ENCODE measurements around the gene FGD5.

Gene FGD5

DNA sequence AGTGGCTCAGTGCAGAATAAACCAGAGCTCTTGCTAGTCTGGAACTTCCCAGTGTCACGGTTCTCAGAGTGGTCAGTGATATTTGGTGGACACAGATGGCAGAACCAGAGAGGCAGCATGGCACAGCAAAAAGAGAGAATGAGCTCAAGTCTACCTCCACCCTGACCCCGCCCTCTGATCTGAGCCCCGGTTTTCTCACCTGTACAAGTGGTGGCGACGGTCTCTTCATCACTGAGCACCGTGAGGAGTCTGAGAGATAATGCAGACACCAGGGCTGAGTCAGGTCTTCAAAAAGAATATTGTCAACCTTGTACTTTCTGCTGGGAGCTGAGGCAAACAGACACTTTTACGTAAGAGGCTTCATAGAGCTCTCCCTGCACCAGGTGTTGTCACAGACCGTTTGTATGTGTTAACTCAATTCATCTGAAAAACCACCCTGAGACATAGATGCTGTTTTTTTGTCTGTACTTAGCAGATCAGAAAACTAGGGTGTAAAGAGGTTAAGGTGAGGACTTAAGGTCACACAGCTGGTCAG, 13.2 kb downstream of the FGD5 start:
- H3K4me3 ChIP-seq (ENCODE audit: low read length), result no peak overlapping the region
- TF ChIP-seq, protein P1, sequence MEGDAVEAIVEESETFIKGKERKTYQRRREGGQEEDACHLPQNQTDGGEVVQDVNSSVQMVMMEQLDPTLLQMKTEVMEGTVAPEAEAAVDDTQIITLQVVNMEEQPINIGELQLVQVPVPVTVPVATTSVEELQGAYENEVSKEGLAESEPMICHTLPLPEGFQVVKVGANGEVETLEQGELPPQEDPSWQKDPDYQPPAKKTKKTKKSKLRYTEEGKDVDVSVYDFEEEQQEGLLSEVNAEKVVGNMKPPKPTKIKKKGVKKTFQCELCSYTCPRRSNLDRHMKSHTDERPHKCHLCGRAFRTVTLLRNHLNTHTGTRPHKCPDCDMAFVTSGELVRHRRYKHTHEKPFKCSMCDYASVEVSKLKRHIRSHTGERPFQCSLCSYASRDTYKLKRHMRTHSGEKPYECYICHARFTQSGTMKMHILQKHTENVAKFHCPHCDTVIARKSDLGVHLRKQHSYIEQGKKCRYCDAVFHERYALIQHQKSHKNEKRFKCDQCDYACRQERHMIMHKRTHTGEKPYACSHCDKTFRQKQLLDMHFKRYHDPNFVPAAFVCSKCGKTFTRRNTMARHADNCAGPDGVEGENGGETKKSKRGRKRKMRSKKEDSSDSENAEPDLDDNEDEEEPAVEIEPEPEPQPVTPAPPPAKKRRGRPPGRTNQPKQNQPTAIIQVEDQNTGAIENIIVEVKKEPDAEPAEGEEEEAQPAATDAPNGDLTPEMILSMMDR (conservative IDR thresholded peaks at IDR 0.05; ENCODE audit: low read depth, low read length), result no peak
- no peak for DNase-seq (ENCODE audit: low read depth)

DNA sequence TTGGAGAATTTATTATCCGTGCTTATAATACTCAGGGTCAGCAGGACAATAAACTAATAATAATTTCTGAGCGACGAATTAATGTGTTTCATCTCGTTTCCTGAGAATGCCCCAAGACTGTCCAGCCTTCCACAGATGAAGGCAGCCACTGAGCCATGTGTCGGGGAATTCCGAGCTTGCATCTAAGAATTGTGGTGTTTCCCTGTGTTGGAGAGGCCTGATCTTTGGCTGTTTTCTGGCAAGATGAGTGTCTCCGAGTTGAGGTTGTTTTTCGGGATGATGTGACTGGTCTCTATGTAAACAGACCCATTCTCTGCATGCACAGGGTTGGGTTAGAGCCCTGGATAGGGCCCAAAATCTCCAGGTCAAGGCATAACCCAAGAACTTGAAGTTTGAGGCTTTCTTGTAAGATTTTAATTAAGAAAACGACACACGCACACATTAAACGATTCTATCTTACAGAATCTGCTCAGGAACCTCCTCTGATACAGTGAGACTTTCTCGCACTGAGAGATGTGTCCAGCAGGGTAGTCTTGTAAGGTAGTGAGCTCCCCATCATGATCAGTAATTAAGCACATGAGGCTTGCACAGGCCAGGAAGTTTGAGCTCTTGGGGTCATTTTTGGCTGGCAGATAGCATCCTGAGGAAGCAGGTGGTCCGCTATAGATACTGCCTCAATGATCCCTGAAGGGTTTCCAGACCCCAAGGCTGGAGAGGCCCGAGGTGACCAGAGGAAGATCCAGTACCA, 14.4 kb downstream of the FGD5 start:
- DNase-seq (ENCODE audit: low read depth), result no peak
- H3K4me3 ChIP-seq (ENCODE audit: low read length), result no peak overlapping the region
- TF ChIP-seq, protein P1 (conservative IDR thresholded peaks at IDR 0.05; ENCODE audit: low read depth, low read length), result no peak

DNA sequence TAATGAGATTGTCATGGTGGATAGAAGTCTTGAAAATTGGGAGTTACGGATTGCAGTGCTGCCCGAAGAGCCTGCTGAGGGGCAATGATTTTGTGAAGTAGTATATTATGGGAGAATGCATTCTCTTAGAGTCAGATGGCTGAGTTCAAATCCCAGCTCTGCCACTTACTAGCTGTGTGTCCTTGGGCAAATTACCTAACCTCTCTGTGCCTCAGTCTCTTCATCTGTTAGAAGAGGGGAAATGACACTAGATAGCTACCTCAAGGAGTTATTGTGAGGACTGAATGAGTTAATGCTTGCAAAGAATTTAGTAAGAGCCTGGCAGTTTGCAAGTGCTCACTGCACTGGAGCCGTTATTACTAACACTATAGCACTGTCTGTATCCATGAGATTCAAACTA, 15.4 kb downstream of the FGD5 start:
- TF ChIP-seq, protein P1 (conservative IDR thresholded peaks at IDR 0.05; ENCODE audit: low read depth, low read length), result no peak
- no peak overlapping the region for H3K4me3 ChIP-seq (ENCODE audit: low read length)
- DNase-seq (ENCODE audit: low read depth), result no peak

DNA sequence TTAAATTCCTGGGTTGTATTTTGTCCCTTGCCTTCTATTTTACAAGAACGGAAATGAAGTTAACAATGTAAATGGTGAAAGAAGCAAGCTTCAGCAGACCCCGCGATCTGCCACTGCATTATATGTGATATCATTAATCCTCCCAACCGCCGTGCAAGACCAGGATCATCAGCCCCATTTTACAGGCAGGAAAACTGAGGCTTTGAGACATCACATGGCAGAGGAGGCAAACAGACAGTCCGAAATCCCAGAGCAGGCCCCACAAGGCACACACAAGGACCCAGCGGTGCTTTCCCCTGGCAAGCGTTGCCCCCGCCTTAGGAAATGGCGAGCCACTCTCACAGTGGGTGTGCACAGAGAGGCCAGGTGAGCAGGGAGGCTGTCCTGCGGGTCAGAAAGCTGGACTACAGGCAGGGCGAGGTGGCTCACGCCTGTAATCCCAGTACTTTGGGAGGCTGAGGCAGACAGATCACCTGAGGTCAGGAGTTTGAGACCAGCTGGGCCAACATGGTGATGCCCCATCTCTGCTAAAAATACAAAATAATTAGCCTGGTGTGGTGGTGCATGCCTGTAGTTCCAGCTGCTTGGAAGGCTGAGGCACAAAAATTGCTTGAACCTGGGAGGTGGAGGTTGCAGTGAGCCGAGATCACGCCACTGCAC, 16.2 kb downstream of the FGD5 start:
- H3K4me3 ChIP-seq (ENCODE audit: low read length), result no peak overlapping the region
- TF ChIP-seq, protein P1 (conservative IDR thresholded peaks at IDR 0.05; ENCODE audit: low read depth, low read length), result no peak
- no peak for DNase-seq (ENCODE audit: low read depth)

DNA sequence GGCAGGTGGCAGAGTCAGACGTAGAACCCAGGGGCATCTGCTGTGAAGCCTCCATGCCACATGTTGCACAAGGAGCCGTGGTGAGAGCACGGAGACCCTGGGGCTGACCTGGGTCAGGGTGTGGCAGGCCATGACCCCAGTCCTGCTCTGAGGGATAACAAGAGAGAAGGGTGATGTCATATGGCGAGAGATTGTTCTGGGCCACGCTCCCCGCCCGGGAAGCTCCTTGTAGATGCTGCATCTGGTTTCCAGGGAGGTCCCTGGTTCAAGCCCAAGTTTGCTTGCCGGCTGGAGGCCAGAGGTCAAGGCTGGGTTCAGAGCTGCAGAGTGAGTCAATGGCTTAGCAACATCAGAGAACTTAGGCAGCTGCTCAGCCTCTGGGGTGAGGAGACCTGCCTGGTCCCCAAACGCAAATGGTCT, 17.3 kb downstream of the FGD5 start:
- DNase-seq (ENCODE audit: low read depth), result no peak
- TF ChIP-seq, protein P1 (conservative IDR thresholded peaks at IDR 0.05; ENCODE audit: low read depth, low read length), result no peak
- H3K4me3 ChIP-seq (ENCODE audit: low read length), result no peak overlapping the region

DNA sequence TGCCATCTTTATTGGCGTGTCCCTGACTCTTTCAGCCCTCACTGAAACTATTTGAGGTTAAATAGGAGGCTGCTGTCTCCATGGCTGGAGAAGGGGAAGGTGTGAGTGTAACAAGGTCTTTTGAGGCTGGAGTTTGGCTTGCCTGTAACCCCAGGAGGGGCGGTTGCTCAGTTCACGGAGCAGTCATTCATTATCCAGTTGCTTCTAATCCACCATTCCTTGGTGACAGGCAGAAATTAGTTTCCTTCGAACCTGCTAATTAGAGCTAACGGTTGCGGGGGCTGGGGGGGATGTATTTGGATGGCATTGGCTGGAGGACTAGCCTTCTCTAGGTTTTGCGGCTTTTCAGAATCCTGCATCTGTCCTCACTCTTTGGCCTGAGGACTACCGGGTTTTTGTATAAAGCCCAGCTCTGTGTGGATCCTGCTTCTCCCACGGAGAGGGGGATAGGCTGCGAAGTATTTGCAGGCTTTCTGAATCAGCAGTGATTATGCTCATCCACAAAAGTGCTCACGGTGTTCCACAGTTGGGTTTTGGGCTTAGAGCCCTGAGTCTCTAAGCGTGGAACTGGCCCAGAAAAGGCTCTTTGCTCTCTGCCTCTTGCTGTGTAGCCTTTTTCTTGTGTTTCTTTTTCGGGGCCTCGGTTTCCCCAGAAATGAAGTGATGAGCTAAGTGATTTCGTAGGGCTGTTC, 18.6 kb downstream of the FGD5 start:
- TF ChIP-seq, protein P1 (conservative IDR thresholded peaks at IDR 0.05; ENCODE audit: low read depth, low read length), result no peak
- DNase-seq (ENCODE audit: low read depth), result no peak
- no peak overlapping the region for H3K4me3 ChIP-seq (ENCODE audit: low read length)
